Trophoblast cell (in vitro differentiated cells and primary cell): ENCODE data around the gene GSTM4.
A peak's percentile ranks its signal among the peaks of the same experiment; 100 is the strongest.

ENCODE experiments used
- DNase-seq, 2 donors: peaks; one replicate each; pipeline ENCODE4 v3.0.0-alpha.2; 2016
- H2AFZ ChIP-seq: 2 replicates; pipeline ENCODE4 v1.6.1; 2013; ENCODE audit warnings: low read length, moderate library complexity, mild to moderate bottlenecking; ENCODE audit not compliant: insufficient read depth, poor library complexity
- H2AK5ac ChIP-seq: 2 replicates; pipeline ENCODE4 v1.6.1; 2013; ENCODE audit warnings: mild to moderate bottlenecking, low read length
- H2BK120ac ChIP-seq: 2 replicates; pipeline ENCODE4 v1.6.1; 2013; ENCODE audit warnings: low read length, mild to moderate bottlenecking, moderate library complexity; ENCODE audit not compliant: insufficient read depth, poor library complexity
- H2BK12ac ChIP-seq: 2 replicates; pipeline ENCODE4 v1.6.1; 2013; ENCODE audit warnings: mild to moderate bottlenecking, low read length, moderate library complexity
- H2BK5ac ChIP-seq: 2 replicates; pipeline ENCODE4 v1.6.1; 2013; ENCODE audit warnings: low read length, low read depth, moderate library complexity, mild to moderate bottlenecking; ENCODE audit not compliant: poor library complexity
- H3K14ac ChIP-seq: 2 replicates; pipeline ENCODE4 v1.6.1; 2013; ENCODE audit warnings: mild to moderate bottlenecking, low read length
- H3K18ac ChIP-seq: 2 replicates; pipeline ENCODE4 v1.6.1; 2013; ENCODE audit warnings: mild to moderate bottlenecking, low read length
- H3K23ac ChIP-seq: 2 replicates; pipeline ENCODE4 v1.6.1; 2013; ENCODE audit warnings: low read length
- H3K27ac ChIP-seq: 2 replicates; pipeline ENCODE4 v1.5.1; 2013; ENCODE audit warnings: low read depth, mild to moderate bottlenecking, inconsistent platforms, low read length, moderate library complexity
- H3K27me3 ChIP-seq: 2 replicates; pipeline ENCODE4 v1.6.1; 2013; ENCODE audit warnings: inconsistent platforms, mild to moderate bottlenecking, low read length, moderate library complexity; ENCODE audit not compliant: insufficient read depth
- H3K36me3 ChIP-seq, 2 experiments: 1 replicate in 1 of 2; 2 replicates in 1 of 2; pipeline ENCODE4 v1.6.1; 2013; ENCODE audit warnings: low read length in 2 of 2, mild to moderate bottlenecking in 2 of 2, moderate library complexity in 1 of 2; ENCODE audit not compliant: insufficient read depth in 2 of 2, control insufficient read depth in 1 of 2
- H3K4ac ChIP-seq: 2 replicates; pipeline ENCODE4 v1.6.1; 2013; ENCODE audit warnings: low read depth, mild to moderate bottlenecking, low read length, moderate library complexity
- H3K4me1 ChIP-seq, 2 experiments: 1 replicate in 1 of 2; 2 replicates in 1 of 2; pipeline ENCODE4 v1.6.1; 2013; ENCODE audit warnings: low read length in 2 of 2, mild to moderate bottlenecking in 2 of 2, moderate library complexity in 1 of 2; ENCODE audit not compliant: insufficient read depth in 2 of 2, control insufficient read depth in 1 of 2
- H3K4me2 ChIP-seq: 2 replicates; pipeline ENCODE4 v1.6.1; 2013; ENCODE audit warnings: inconsistent platforms, mild to moderate bottlenecking, low read length, moderate library complexity
- H3K4me3 ChIP-seq: 2 replicates; pipeline ENCODE4 v1.5.1; 2013; ENCODE audit warnings: mild to moderate bottlenecking, low read depth, low read length, inconsistent platforms
- H3K79me1 ChIP-seq: one replicate; pipeline ENCODE4 v1.6.1; 2013; ENCODE audit warnings: low read length
- H3K79me2 ChIP-seq: 2 replicates; pipeline ENCODE4 v1.6.1; 2013; ENCODE audit warnings: low read length, mild to moderate bottlenecking; ENCODE audit not compliant: control insufficient read depth, insufficient read depth, poor library complexity
- H3K9ac ChIP-seq: 2 replicates; pipeline ENCODE4 v1.6.1; 2013; ENCODE audit warnings: mild to moderate bottlenecking, low read length
- H3K9me3 ChIP-seq: 2 replicates; pipeline ENCODE4 v1.6.1; 2013; ENCODE audit warnings: low read depth, mild to moderate bottlenecking, control low read depth, inconsistent platforms, low read length; ENCODE audit not compliant: insufficient read depth
- H4K12ac ChIP-seq: 2 replicates; pipeline ENCODE4 v1.6.1; 2013; ENCODE audit warnings: low read depth, mild to moderate bottlenecking, low read length, moderate library complexity
- H4K8ac ChIP-seq: 2 replicates; pipeline ENCODE4 v1.6.1; 2013; ENCODE audit warnings: low read depth, mild to moderate bottlenecking, low read length, moderate library complexity
- H4K91ac ChIP-seq: one replicate; pipeline ENCODE4 v1.6.1; 2013; ENCODE audit warnings: low read depth, mild to moderate bottlenecking, low read length, moderate library complexity
- WGBS: extraction: QIAGEN DNeasy Blood & Tissue Kit; methylation state at CpG from one replicate; pipeline ENCODE4 v1.1.7; 2013; ENCODE audit warnings: missing lambda C conversion rate; ENCODE audit not compliant: insufficient read length, insufficient coverage; ENCODE audit errors: extremely low coverage; 5-methylcytosine and 5-hydroxymethylcytosine counted together

Gene GSTM4

DNA sequence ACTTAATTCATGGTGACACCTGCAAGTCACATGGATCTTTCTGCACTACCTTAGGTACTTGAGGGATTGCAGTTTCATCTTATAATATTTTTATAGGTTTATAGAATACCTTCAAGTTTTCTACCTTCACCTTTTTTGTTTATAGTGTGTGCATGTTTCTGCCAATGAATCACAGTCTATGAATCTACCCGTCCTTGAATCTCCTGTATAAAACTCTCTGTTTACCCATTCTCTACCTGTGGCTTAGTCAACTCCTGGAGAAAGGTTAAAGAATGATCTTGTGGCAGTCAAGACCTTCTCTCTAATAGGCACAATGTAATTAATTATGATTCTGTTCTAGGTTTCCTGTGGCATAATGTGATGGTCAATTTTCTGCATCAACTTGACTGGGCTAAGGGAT, 8.8 kb downstream of the GSTM4 start:
- no peaks in the 10 kb centered on the region for H3K79me1 ChIP-seq
- no peaks in the 10 kb centered on the region for H3K27me3 ChIP-seq
- H3K9ac ChIP-seq = no peak overlapping the region
- H3K14ac ChIP-seq = no peak overlapping the region
- no peaks in the 10 kb centered on the region for H3K79me2 ChIP-seq
- no peak overlapping the region for H3K23ac ChIP-seq
- no peak overlapping the region for H2AK5ac ChIP-seq
- no peak overlapping the region for H2BK120ac ChIP-seq
- no peak overlapping the region for H4K12ac ChIP-seq
- no peak overlapping the region for H3K4me3 ChIP-seq
- DNase-seq = no peak
- no peak overlapping the region for H2BK12ac ChIP-seq
- no peak overlapping the region for H3K27ac ChIP-seq
- no peaks in the 10 kb centered on the region for H3K9me3 ChIP-seq
- no peak overlapping the region for H3K18ac ChIP-seq
- H2BK5ac ChIP-seq = no peak overlapping the region
- WGBS = no CpG with 5 or more reads among the region's 1 CpG
- no peak overlapping the region for H4K91ac ChIP-seq
- peaks cover 0 to 3% of the 10 kb centered on the region in 2 experiments for H3K4me1 ChIP-seq
- H3K4me2 ChIP-seq = no peak overlapping the region
- no peak overlapping the region for H2AFZ ChIP-seq
- H4K8ac ChIP-seq = no peak overlapping the region
- H3K4ac ChIP-seq = no peak overlapping the region
- no peaks in the 10 kb centered on the region for H3K36me3 ChIP-seq

DNA sequence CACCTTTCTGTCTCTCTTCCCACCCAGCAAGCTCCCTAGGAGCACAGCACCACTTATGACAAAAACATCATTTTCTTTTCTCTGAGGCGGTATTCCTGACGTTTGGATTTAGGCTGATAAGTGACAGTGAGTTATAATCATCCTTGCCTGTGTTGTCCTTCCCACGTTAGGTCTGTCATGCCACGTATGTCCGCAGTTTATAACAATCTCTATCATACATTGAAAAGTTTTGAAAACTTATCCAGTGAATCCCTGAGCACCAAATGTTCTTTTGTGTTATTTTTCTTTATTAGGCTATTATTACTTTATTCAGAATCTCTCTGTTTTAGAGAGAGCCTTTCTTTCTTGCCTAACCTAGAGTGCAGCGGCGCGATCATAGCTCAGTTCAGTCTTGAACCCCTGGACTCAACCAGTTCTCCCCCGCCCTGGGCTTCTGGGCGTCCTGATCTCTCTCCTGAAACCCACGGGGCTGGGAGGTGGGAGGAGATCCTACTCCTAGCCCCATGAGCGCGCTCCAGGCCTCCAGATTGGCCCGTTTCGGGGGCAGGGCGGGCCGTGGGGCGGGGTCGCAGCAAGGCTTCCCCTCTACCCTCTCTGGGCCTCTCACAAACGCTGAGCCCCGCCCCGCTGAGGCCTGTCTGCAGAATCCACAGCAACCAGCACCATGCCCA, 11.7 kb downstream of the GSTM4 start, which contains the start of gene GSTM2:
TSS of gene GSTM2 (plus strand) at position 606 of the 671 bp plus-strand sequence. CDS start at position 665, 59 bp downstream.
- Histone ChIP-seq H4K8ac (peak within 1 kb of the TSS; percentile 7), H3K4me1 (peaks cover 0 to 3% of the 10 kb centered on the region in 2 experiments), H3K79me1 (no peaks in the 10 kb centered on the region), H3K4ac (no peak within 1 kb of the TSS), H2BK120ac (no peak within 1 kb of the TSS), H2AK5ac (no peak within 1 kb of the TSS), H2BK12ac (no peak within 1 kb of the TSS), H3K18ac (no peak within 1 kb of the TSS), H4K12ac (no peak within 1 kb of the TSS), H3K27ac (no peak within 1 kb of the TSS), H3K36me3 (no peaks in the 10 kb centered on the region), H3K4me2 (peak within 1 kb of the TSS; percentile 60), H2BK5ac (no peak within 1 kb of the TSS), H3K9ac (no peak within 1 kb of the TSS), H3K14ac (no peak within 1 kb of the TSS), H3K27me3 (no peaks in the 10 kb centered on the region), H4K91ac (no peak within 1 kb of the TSS), H3K79me2 (no peaks in the 10 kb centered on the region), H2AFZ (no peak within 1 kb of the TSS), H3K9me3 (no peaks in the 10 kb centered on the region), H3K23ac (no peak within 1 kb of the TSS), H3K4me3 (peak within 1 kb of the TSS; percentile 52)
- peak; percentile 65 to 82 for DNase-seq
- no CpG with 5 or more reads among the region's 22 CpGs for WGBS

DNA sequence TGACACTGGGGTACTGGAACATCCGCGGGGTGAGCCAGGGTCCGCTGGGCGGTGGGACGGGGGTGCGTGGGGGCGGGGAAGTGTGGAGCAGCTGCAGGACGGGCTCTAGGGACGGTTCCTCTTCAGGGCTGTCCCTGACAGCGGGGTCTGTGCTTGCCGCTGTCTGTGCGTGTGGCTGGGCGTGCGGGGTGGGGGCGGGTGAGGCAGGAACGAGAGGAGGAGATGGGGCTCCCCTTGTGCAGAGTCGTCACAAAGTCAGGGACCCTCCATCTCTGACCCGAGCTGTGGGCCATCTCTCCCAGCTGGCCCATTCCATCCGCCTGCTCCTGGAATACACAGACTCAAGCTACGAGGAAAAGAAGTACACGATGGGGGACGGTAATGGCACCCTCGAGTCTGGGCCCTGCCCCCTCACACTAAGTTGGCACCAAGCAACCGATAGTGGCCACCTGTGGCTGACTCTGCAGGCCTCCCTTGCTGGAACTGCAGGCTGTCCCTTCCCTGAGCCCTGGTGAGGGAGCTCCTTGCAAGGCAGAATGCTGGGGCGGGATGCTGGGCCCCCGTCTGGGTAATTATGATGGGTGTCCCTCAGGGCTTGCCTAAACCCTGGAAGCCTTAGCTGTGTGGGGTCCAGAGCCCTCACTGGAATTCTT, 12.3 kb downstream of the GSTM4 start:
- H2AFZ ChIP-seq = no peak overlapping the region
- peak overlapping the region; percentile 60 for H3K4me2 ChIP-seq
- no peak for DNase-seq
- no peak overlapping the region for H2BK5ac ChIP-seq
- no peak overlapping the region for H3K4ac ChIP-seq
- no peak overlapping the region for H2BK12ac ChIP-seq
- no peak overlapping the region for H3K18ac ChIP-seq
- no peak overlapping the region for H3K14ac ChIP-seq
- H2AK5ac ChIP-seq = no peak overlapping the region
- no CpG with 5 or more reads among the region's 26 CpGs for WGBS
- no peak overlapping the region for H3K23ac ChIP-seq
- no peaks in the 10 kb centered on the region for H3K27me3 ChIP-seq
- peaks cover 0 to 3% of the 10 kb centered on the region in 2 experiments for H3K4me1 ChIP-seq
- no peaks in the 10 kb centered on the region for H3K9me3 ChIP-seq
- H3K4me3 ChIP-seq = peak overlapping the region; percentile 52
- no peak overlapping the region for H3K27ac ChIP-seq
- no peaks in the 10 kb centered on the region for H3K36me3 ChIP-seq
- H3K79me2 ChIP-seq = no peaks in the 10 kb centered on the region
- H4K91ac ChIP-seq = no peak overlapping the region
- H2BK120ac ChIP-seq = no peak overlapping the region
- H3K9ac ChIP-seq = no peak overlapping the region
- H3K79me1 ChIP-seq = no peaks in the 10 kb centered on the region
- peak overlapping the region; percentile 7 for H4K8ac ChIP-seq
- no peak overlapping the region for H4K12ac ChIP-seq

DNA sequence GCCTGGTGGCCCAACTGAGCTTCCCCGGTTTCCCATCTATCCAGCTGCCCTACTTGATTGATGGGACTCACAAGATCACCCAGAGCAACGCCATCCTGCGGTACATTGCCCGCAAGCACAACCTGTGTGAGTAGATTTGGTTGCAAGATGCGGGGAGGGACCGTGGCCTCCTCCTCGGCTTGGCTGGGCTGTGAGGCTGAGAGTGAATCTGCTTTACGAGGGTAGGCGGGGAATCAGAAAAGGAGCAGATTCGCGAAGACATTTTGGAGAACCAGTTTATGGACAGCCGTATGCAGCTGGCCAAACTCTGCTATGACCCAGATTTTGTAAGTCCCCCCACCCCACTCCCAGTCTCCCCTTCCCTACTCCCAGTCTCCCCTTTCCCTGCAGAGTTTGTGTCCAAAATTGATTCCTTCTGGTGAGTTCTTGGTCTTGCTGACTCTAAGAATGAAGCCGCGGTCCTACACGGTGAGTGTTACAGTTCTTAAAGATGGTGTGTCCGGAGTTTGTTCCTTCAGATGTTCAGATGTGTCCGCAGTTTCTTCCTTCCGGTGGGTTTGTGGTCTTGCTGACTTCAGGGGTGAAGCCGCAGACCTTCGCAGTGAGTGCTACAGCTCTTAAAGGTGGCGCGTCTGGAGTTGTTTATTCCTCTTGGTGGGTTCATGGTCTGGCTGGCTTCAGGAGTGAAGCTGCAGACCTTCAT, 13.5 kb downstream of the GSTM4 start:
- H4K8ac ChIP-seq = no peak overlapping the region
- no peaks in the 10 kb centered on the region for H3K79me2 ChIP-seq
- no peak overlapping the region for H3K18ac ChIP-seq
- H3K9me3 ChIP-seq = no peaks in the 10 kb centered on the region
- no peaks in the 10 kb centered on the region for H3K36me3 ChIP-seq
- H3K4me1 ChIP-seq = peaks cover 0 to 3% of the 10 kb centered on the region in 2 experiments
- H4K91ac ChIP-seq = no peak overlapping the region
- H3K14ac ChIP-seq = no peak overlapping the region
- no CpG with 5 or more reads among the region's 22 CpGs for WGBS
- H3K4ac ChIP-seq = no peak overlapping the region
- H2AK5ac ChIP-seq = no peak overlapping the region
- no peak overlapping the region for H2BK12ac ChIP-seq
- H2BK120ac ChIP-seq = no peak overlapping the region
- no peak overlapping the region for H2AFZ ChIP-seq
- no peak overlapping the region for H3K23ac ChIP-seq
- H3K4me2 ChIP-seq = no peak overlapping the region
- H4K12ac ChIP-seq = no peak overlapping the region
- no peaks in the 10 kb centered on the region for H3K79me1 ChIP-seq
- no peaks in the 10 kb centered on the region for H3K27me3 ChIP-seq
- no peak overlapping the region for H3K4me3 ChIP-seq
- no peak overlapping the region for H3K27ac ChIP-seq
- DNase-seq = no peak
- no peak overlapping the region for H3K9ac ChIP-seq
- no peak overlapping the region for H2BK5ac ChIP-seq
